HepG2 (cell line): Measurements from ENCODE around the gene SMURF2. TPM values are rescaled to one million over a fixed set of nuclear protein-coding genes. Genes with fewer than 3 reads are reported as not detected.
A peak's percentile ranks its signal among the peaks of the same experiment; 100 is the strongest.

Source experiments
- BCL6 ChIP-seq: IDR thresholded peaks from 2 replicates; pipeline ENCODE4 v1.6.1; 2016; ENCODE audit warnings: missing genetic modification reagents, missing compliant biosample characterization
- FOXP1 ChIP-seq, 2 experiments: fragments of 450-650 bp in 1 of 2; IDR thresholded peaks; 2 replicates each; pipeline ENCODE4 v1.6.1; 2017 to 2018; ENCODE audit warnings: antibody characterized with exemption in 1 of 2
- HDAC1 ChIP-seq: sonication (generic); formaldehyde crosslinking; IDR thresholded peaks from 2 replicates; pipeline ENCODE4 v1.5.1; 2020; ENCODE audit warnings: mild to moderate bottlenecking, missing genetic modification reagents
- MXI1 ChIP-seq: IDR thresholded peaks from 3 replicates; pipeline ENCODE4 v1.6.1; 2012; ENCODE audit warnings: low read depth, low read length, inconsistent platforms, borderline replicate concordance
- RFX1 ChIP-seq: fragments of 450-650 bp; IDR thresholded peaks from 2 replicates; pipeline ENCODE4 v1.6.1; 2017
- TEAD3 ChIP-seq: optimal IDR thresholded peaks from 2 replicates; pipeline ENCODE3; 2016; ENCODE audit warnings: borderline replicate concordance
- ZMYM2 ChIP-seq: sonication (generic); formaldehyde crosslinking; IDR thresholded peaks from 2 replicates; pipeline ENCODE4 v1.8.0; 2022; ENCODE audit warnings: mild to moderate bottlenecking, missing genetic modification reagents
- ZNF205 ChIP-seq: IDR thresholded peaks from 2 replicates; pipeline ENCODE4 v1.6.1; 2018; ENCODE audit warnings: missing biosample characterization, missing genetic modification reagents
- ZNF235 ChIP-seq: sonication (generic); formaldehyde crosslinking; IDR thresholded peaks from 2 replicates; pipeline ENCODE4 v1.8.1; 2023; ENCODE audit warnings: mild to moderate bottlenecking, missing genetic modification reagents, borderline replicate concordance
- ZNF33A ChIP-seq: sonication (generic); formaldehyde crosslinking; IDR thresholded peaks from 2 replicates; pipeline ENCODE4 v1.5.1; 2020; ENCODE audit warnings: missing genetic modification reagents, mild to moderate bottlenecking, moderate library complexity, borderline replicate concordance
- ZNF530 ChIP-seq: sonication (generic); formaldehyde crosslinking; IDR thresholded peaks from 2 replicates; pipeline ENCODE4 v1.5.0; 2020; ENCODE audit warnings: low read depth, mild to moderate bottlenecking, missing genetic modification reagents
- ZSCAN9 ChIP-seq: IDR thresholded peaks from 2 replicates; pipeline ENCODE4 v1.6.1; 2016; ENCODE audit warnings: borderline replicate concordance
- polyA plus RNA-seq, 8 experiments: library from polyadenylated mRNA; depleted of rRNA in 3 of 8; stranded (reverse) in 7 of 8; unstranded in 1 of 8; fragments of >200 nt; fragmentation: Illumina TruSeq in 4 of 8; extraction: Trizol in 4 of 8; gene quantifications; 2 replicates each; pipeline versions ENCODE4 v1.2.1 to v1.2.3, GENCODE V29; 2011 to 2016; ENCODE audit warnings: low read depth in 4 of 8, missing spikeins in 1 of 8, mixed read lengths in 1 of 8; ENCODE audit not compliant: insufficient read depth in 1 of 8
- total RNA-seq, 5 experiments: library from RNA; depleted of rRNA; stranded (reverse); fragments of >200 nt; fragmentation: Illumina TruSeq; extraction: Trizol; gene quantifications; 2 replicates each; pipeline ENCODE4 v1.2.3, GENCODE V29; 2016; ENCODE audit warnings: low read depth in 1 of 5
- TF ChIP-seq, protein P1 (sequence below), 2 experiments: fragments of 450-650 bp in 1 of 2; sonication (generic) in 1 of 2; formaldehyde crosslinking in 1 of 2; IDR thresholded peaks; 2 replicates each; pipeline versions ENCODE4 v1.6.1 to v1.8.0; 2016 to 2022; ENCODE audit warnings: antibody characterized with exemption in 1 of 2, mild to moderate bottlenecking in 1 of 2, missing genetic modification reagents in 1 of 2
- TF ChIP-seq, protein P2 (sequence below): sonication (generic); formaldehyde crosslinking; IDR thresholded peaks from 2 replicates; pipeline ENCODE4 v1.4.0; 2020; ENCODE audit warnings: missing genetic modification reagents, mild to moderate bottlenecking, borderline replicate concordance
- TF ChIP-seq, protein P3 (sequence below): sonication (generic); formaldehyde crosslinking; conservative IDR thresholded peaks from 2 replicates; pipeline ENCODE4 v1.5.0; 2020; ENCODE audit warnings: missing genetic modification reagents

The SMURF2 gene
- total and polyA plus RNA-seq, 2 of the 13 experiments (the other 11 are each of a cell fraction or from before 2014, with no cell fraction given), result 14.9 to 24.3 TPM

DNA sequence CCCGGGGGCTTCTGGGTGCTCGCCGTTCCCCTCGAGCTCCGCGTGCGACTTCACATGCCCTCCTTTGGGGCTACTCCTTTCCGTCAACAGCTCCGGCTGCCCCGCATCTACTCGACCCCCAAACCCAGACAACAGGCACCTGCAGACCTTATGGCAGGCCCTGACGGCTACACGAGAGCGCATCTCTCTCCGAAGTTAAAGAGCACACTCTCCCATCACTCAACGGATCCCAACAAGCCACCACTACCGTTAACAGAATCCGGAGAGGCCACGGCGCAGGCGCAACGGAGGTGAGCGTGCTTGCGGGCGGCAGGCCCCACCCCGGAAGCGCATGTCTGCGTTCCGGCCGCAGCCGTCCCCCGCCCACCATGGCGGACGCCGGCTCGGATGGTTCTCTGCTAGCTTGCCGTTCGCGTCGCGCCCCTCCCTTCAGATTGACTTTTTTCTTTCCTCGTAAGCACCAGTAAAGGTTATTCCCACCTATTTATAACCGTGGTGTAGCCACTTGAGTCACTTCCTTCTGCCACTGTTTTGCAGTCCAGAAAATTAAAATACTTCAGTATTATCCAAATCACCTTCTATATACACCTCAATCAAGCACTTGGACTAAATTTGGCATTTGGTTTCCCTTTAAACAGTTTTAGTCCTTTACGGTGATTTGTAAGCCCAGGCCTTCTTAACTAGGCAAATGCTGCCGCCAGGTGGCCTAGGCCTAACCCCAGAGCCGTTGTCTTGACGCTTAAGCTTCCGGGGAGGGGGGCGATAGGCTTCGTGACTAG is 165.1 kb downstream of the SMURF2 start, which contains the start of gene POLG2 (continued):
- TF ChIP-seq ZNF530 (CRISPR knock-in tag), result 0 out of 2 replicates have a peak, but pooled peaks have one; percentile 33
- no peak for TF ChIP-seq RFX1
- peak; percentile 61; the same call in 1 of the 2 replicates for TF ChIP-seq ZSCAN9 (CRISPR knock-in tag)
- peak; percentile 81 for TF ChIP-seq HDAC1 (CRISPR knock-in tag)
- peak; percentile 89; the same call in 1 of the 2 replicates for TF ChIP-seq ZNF235 (CRISPR knock-in tag)
- no peak for TF ChIP-seq BCL6 (CRISPR knock-in tag)
- TF ChIP-seq, protein P1, sequence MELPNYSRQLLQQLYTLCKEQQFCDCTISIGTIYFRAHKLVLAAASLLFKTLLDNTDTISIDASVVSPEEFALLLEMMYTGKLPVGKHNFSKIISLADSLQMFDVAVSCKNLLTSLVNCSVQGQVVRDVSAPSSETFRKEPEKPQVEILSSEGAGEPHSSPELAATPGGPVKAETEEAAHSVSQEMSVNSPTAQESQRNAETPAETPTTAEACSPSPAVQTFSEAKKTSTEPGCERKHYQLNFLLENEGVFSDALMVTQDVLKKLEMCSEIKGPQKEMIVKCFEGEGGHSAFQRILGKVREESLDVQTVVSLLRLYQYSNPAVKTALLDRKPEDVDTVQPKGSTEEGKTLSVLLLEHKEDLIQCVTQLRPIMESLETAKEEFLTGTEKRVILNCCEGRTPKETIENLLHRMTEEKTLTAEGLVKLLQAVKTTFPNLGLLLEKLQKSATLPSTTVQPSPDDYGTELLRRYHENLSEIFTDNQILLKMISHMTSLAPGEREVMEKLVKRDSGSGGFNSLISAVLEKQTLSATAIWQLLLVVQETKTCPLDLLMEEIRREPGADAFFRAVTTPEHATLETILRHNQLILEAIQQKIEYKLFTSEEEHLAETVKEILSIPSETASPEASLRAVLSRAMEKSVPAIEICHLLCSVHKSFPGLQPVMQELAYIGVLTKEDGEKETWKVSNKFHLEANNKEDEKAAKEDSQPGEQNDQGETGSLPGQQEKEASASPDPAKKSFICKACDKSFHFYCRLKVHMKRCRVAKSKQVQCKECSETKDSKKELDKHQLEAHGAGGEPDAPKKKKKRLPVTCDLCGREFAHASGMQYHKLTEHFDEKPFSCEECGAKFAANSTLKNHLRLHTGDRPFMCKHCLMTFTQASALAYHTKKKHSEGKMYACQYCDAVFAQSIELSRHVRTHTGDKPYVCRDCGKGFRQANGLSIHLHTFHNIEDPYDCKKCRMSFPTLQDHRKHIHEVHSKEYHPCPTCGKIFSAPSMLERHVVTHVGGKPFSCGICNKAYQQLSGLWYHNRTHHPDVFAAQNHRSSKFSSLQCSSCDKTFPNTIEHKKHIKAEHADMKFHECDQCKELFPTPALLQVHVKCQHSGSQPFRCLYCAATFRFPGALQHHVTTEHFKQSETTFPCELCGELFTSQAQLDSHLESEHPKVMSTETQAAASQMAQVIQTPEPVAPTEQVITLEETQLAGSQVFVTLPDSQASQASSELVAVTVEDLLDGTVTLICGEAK (IDR thresholded peaks at IDR 0.05), result 0 out of 2 replicates have a peak, but pooled peaks have one; percentile 1
- TF ChIP-seq, protein P1 (CRISPR knock-in tag; IDR thresholded peaks at IDR 0.05), result peak; percentile 92
- TF ChIP-seq, protein P2, sequence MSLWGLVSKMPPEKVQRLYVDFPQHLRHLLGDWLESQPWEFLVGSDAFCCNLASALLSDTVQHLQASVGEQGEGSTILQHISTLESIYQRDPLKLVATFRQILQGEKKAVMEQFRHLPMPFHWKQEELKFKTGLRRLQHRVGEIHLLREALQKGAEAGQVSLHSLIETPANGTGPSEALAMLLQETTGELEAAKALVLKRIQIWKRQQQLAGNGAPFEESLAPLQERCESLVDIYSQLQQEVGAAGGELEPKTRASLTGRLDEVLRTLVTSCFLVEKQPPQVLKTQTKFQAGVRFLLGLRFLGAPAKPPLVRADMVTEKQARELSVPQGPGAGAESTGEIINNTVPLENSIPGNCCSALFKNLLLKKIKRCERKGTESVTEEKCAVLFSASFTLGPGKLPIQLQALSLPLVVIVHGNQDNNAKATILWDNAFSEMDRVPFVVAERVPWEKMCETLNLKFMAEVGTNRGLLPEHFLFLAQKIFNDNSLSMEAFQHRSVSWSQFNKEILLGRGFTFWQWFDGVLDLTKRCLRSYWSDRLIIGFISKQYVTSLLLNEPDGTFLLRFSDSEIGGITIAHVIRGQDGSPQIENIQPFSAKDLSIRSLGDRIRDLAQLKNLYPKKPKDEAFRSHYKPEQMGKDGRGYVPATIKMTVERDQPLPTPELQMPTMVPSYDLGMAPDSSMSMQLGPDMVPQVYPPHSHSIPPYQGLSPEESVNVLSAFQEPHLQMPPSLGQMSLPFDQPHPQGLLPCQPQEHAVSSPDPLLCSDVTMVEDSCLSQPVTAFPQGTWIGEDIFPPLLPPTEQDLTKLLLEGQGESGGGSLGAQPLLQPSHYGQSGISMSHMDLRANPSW (CRISPR knock-in tag), result 0 out of 2 replicates have a peak, but pooled peaks have one; percentile 79
- TF ChIP-seq ZNF205 (CRISPR knock-in tag), result 0 out of 2 replicates have a peak, but pooled peaks have one; percentile 12
- TF ChIP-seq ZNF33A (CRISPR knock-in tag), result no peak; the same call in 1 of the 2 replicates
- TF ChIP-seq MXI1, result peak; percentile 80; the same call in 1 of the 3 replicates
- no peak for TF ChIP-seq FOXP1 (IDR thresholded peaks at IDR 0.05)
- TF ChIP-seq FOXP1 (CRISPR knock-in tag; IDR thresholded peaks at IDR 0.05), result no peak
- TF ChIP-seq TEAD3, result peak; percentile 88
- TF ChIP-seq, protein P3, sequence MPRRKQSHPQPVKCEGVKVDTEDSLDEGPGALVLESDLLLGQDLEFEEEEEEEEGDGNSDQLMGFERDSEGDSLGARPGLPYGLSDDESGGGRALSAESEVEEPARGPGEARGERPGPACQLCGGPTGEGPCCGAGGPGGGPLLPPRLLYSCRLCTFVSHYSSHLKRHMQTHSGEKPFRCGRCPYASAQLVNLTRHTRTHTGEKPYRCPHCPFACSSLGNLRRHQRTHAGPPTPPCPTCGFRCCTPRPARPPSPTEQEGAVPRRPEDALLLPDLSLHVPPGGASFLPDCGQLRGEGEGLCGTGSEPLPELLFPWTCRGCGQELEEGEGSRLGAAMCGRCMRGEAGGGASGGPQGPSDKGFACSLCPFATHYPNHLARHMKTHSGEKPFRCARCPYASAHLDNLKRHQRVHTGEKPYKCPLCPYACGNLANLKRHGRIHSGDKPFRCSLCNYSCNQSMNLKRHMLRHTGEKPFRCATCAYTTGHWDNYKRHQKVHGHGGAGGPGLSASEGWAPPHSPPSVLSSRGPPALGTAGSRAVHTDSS (CRISPR knock-in tag), result 0 out of 2 replicates have a peak, but pooled peaks have one; percentile 58
- no peak for TF ChIP-seq ZMYM2 (CRISPR knock-in tag)
